ENCODE results near the gene MRS2. TPM values are rescaled to one million over a fixed set of nuclear protein-coding genes. Genes with fewer than 3 reads are reported as not detected.
"Not testable (repeated sequence)": the region's sequence is repeated elsewhere in the genome, so short reads cannot be mapped to it uniquely, and the experiment has no call there.

Gene MRS2
- total RNA-seq, 1 experiment from 2014 or later = 37.4 TPM

GRCh38 chr6:24387818-24388217 is 14.9 kb upstream of the MRS2 start:
- no peak for DNase-seq (ENCODE audit: low spot score)

- DNase-seq (ENCODE audit: low spot score) = no peak
These were observed 11.5 kb upstream of the MRS2 start for GRCh38 chr6:24391208-24391607.

GRCh38 chr6:24391756-24392405 is 10.9 kb upstream of the MRS2 start:
- no peak for DNase-seq (ENCODE audit: low spot score)

GRCh38 chr6:24394061-24394779 is 8.5 kb upstream of the MRS2 start:
- no peak for DNase-seq (ENCODE audit: low spot score)

GRCh38 chr6:24394780-24395437 is 7.8 kb upstream of the MRS2 start:
- DNase-seq (ENCODE audit: low spot score) = peak; percentile 37

- DNase-seq (ENCODE audit: low spot score) = no peak
These were observed 5.9 kb upstream of the MRS2 start for GRCh38 chr6:24396824-24397223.

GRCh38 chr6:24397631-24398030 is 5.1 kb upstream of the MRS2 start:
- no peak for DNase-seq (ENCODE audit: low spot score)

GRCh38 chr6:24400045-24401039 is 2.4 kb upstream of the MRS2 start:
- not testable (repeated sequence) for DNase-seq (ENCODE audit: low spot score)

- no peak for DNase-seq (ENCODE audit: low spot score)
These were observed 1.3 kb upstream of the MRS2 start for GRCh38 chr6:24401458-24401857.

GRCh38 chr6:24403501-24403824 is 727 bp downstream of the MRS2 start:
- no peak for DNase-seq (ENCODE audit: low spot score)

- DNase-seq (ENCODE audit: low spot score) = no peak
These were observed 2.5 kb downstream of the MRS2 start for GRCh38 chr6:24405262-24405661.

- no peak for DNase-seq (ENCODE audit: low spot score)
These were observed 6.1 kb downstream of the MRS2 start for GRCh38 chr6:24408719-24409410.

- no peak for DNase-seq (ENCODE audit: low spot score)
These were observed 7.9 kb downstream of the MRS2 start for GRCh38 chr6:24410622-24411021.

- no peak for DNase-seq (ENCODE audit: low spot score)
These were observed 9.6 kb downstream of the MRS2 start for GRCh38 chr6:24412294-24412693.

- not testable (repeated sequence) for DNase-seq (ENCODE audit: low spot score)
These were observed 11.8 kb downstream of the MRS2 start for GRCh38 chr6:24414531-24414930.

- DNase-seq (ENCODE audit: low spot score) = no peak
These were observed 13.0 kb downstream of the MRS2 start for GRCh38 chr6:24415753-24416152.

- no peak for DNase-seq (ENCODE audit: low spot score)
These were observed 16.8 kb downstream of the MRS2 start for GRCh38 chr6:24419526-24419925.

- DNase-seq (ENCODE audit: low spot score) = no peak
These were observed 22.4 kb downstream of the MRS2 start for GRCh38 chr6:24425091-24425490.

- DNase-seq (ENCODE audit: low spot score) = peak; percentile 22
These were observed 24.2 kb downstream of the MRS2 start for GRCh38 chr6:24426729-24427446.

- DNase-seq (ENCODE audit: low spot score) = peak; percentile 37
These were observed 25.9 kb downstream of the MRS2 start for GRCh38 chr6:24428615-24429014.

GRCh38 chr6:24429146-24429545 is 26.4 kb downstream of the MRS2 start:
- DNase-seq (ENCODE audit: low spot score) = no peak

All from H4 (cell line).